NT2/D1 (cell line): ENCODE results near the gene CYP4F3.

ENCODE experiments used
- DNase-seq: peaks from one replicate; pipeline ENCODE4 v3.0.0-alpha.2; 2011; ENCODE audit warnings: low read depth, low spot score
- H3K27me3 ChIP-seq: 2 replicates; pipeline ENCODE4 v1.6.0; 2011; ENCODE audit warnings: mild to moderate bottlenecking; ENCODE audit not compliant: insufficient read length, insufficient read depth
- H3K36me3 ChIP-seq: 2 replicates; pipeline ENCODE4 v1.6.1; 2011; ENCODE audit warnings: mild to moderate bottlenecking, low read length, mixed read lengths; ENCODE audit not compliant: insufficient read depth, insufficient read length
- H3K4me1 ChIP-seq: 2 replicates; pipeline ENCODE4 v1.5.1; 2011; ENCODE audit not compliant: insufficient read depth, insufficient read length
- H3K4me3 ChIP-seq: 2 replicates; pipeline ENCODE4 v1.5.1; 2011; ENCODE audit warnings: low read depth; ENCODE audit not compliant: insufficient read length
- H3K9ac ChIP-seq: 2 replicates; pipeline ENCODE4 v1.6.0; 2011; ENCODE audit warnings: low read depth; ENCODE audit not compliant: insufficient read length
- H3K9me3 ChIP-seq: 2 replicates; pipeline ENCODE4 v1.5.1; 2011; ENCODE audit warnings: mild to moderate bottlenecking, low read length; ENCODE audit not compliant: insufficient read depth
- SUZ12 ChIP-seq: IDR thresholded peaks from 2 replicates; pipeline ENCODE4 v1.6.1; 2011; ENCODE audit not compliant: insufficient read length, insufficient read depth; ENCODE audit errors: extremely low read depth
- YY1 ChIP-seq: IDR thresholded peaks from 2 replicates; pipeline ENCODE4 v1.6.1; 2011; ENCODE audit not compliant: insufficient read length, insufficient read depth
- ZNF274 ChIP-seq: IDR thresholded peaks from 2 replicates; pipeline ENCODE4 v1.6.1; 2011; ENCODE audit warnings: mild to moderate bottlenecking, low read depth, low read length

CYP4F3 gene

GRCh38 chr19:15652559-15653278 lies 12.0 kb downstream of the CYP4F3 start:
- Histone ChIP-seq H3K9ac (no peak overlapping the region), H3K9me3 (no peaks in the 10 kb centered on the region), H3K4me1 (no peaks in the 10 kb centered on the region), H3K36me3 (no peaks in the 10 kb centered on the region), H3K4me3 (no peak overlapping the region), H3K27me3 (peaks cover 77% of the 10 kb centered on the region)
- no peak for DNase-seq
- no peak for TF ChIP-seq YY1
- no peak for TF ChIP-seq SUZ12
- no peak for TF ChIP-seq ZNF274

- no peaks in the 10 kb centered on the region for H3K36me3 ChIP-seq
- no peaks in the 10 kb centered on the region for H3K9me3 ChIP-seq
- H3K4me1 ChIP-seq, result no peaks in the 10 kb centered on the region
- TF ChIP-seq SUZ12 (no peak), ZNF274 (no peak), YY1 (no peak)
- H3K27me3 ChIP-seq, result peaks cover 49% of the 10 kb centered on the region
- no peak overlapping the region for H3K4me3 ChIP-seq
- H3K9ac ChIP-seq, result no peak overlapping the region
- DNase-seq, result no peak
Measured at GRCh38 chr19:15656467-15656866, 15.8 kb downstream of the CYP4F3 start.

DNA sequence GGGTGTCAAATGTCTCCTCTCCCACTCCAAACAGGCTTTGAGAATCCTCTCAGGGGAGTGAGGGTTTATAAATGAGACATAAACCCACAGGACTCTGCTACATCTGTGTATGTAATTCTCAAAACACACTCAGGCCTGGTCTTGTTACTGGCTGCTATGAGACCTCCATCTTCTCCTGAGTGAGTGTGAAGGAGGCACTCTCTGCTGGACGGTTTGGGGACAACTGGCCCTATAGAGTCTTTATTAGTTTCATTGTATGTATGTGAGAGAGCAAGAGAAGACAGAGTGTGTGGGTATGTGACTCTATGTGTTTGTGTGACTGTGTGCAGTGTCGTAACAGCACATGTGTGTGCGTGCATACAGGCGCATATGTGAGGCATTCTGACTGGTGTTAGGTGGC lies 22.6 kb downstream of the CYP4F3 start:
- Histone ChIP-seq H3K9ac (no peak overlapping the region), H3K36me3 (no peaks in the 10 kb centered on the region), H3K4me1 (no peaks in the 10 kb centered on the region), H3K9me3 (no peaks in the 10 kb centered on the region), H3K4me3 (no peak overlapping the region), H3K27me3 (peaks cover 47% of the 10 kb centered on the region)
- no peak for TF ChIP-seq SUZ12
- TF ChIP-seq YY1, result no peak
- no peak for TF ChIP-seq ZNF274
- DNase-seq, result no peak

DNA sequence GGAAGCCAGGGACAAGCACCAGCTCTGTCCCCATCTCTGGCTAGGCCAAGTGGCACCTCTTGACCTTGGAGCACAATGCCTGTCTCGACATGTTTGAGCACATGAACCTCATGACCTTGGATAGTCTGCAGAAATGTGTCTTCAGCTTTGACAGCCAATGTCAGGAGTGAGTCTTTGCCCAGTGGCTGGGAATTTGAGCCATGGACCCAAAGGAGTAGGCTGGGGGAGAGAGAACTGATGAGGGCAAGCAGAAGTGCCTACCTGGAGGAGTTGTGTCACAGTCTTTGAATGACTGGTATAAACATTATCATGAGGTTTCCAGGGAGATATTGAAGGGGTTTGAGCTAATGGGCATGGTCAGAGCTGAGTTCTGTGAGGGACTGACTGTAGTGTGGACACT lies 25.5 kb downstream of the CYP4F3 start:
- no peaks in the 10 kb centered on the region for H3K36me3 ChIP-seq
- no peak overlapping the region for H3K9ac ChIP-seq
- no peaks in the 10 kb centered on the region for H3K4me1 ChIP-seq
- H3K4me3 ChIP-seq, result no peak overlapping the region
- H3K27me3 ChIP-seq, result peaks cover 63% of the 10 kb centered on the region
- no peak for DNase-seq
- no peak for TF ChIP-seq YY1
- no peak for TF ChIP-seq ZNF274
- no peak for TF ChIP-seq SUZ12
- no peaks in the 10 kb centered on the region for H3K9me3 ChIP-seq

DNA sequence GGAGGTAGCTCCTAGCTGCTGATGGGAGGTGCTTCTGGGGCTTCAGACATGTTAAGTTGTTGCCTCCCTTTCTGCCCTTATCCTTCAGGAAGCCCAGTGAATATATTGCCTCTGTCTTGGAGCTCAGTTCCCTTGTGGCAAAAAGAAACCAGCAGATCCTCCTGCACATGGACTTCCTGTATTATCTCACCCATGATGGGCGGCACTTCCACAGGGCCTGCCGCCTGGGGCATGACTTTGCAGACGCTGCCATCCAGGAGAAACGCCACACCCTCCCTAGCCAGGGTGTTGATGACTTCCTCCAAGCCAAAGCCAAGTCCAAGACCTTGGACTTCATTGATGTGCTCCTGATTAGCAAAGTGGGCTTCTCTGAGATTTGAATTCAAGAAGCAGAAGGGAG lies 26.2 kb downstream of the CYP4F3 start:
- peaks cover 63% of the 10 kb centered on the region for H3K27me3 ChIP-seq
- no peak overlapping the region for H3K9ac ChIP-seq
- H3K4me3 ChIP-seq, result no peak overlapping the region
- TF ChIP-seq YY1 (no peak), SUZ12 (no peak), ZNF274 (no peak)
- H3K36me3 ChIP-seq, result no peaks in the 10 kb centered on the region
- DNase-seq, result no peak
- H3K4me1 ChIP-seq, result no peaks in the 10 kb centered on the region
- H3K9me3 ChIP-seq, result no peaks in the 10 kb centered on the region

DNA sequence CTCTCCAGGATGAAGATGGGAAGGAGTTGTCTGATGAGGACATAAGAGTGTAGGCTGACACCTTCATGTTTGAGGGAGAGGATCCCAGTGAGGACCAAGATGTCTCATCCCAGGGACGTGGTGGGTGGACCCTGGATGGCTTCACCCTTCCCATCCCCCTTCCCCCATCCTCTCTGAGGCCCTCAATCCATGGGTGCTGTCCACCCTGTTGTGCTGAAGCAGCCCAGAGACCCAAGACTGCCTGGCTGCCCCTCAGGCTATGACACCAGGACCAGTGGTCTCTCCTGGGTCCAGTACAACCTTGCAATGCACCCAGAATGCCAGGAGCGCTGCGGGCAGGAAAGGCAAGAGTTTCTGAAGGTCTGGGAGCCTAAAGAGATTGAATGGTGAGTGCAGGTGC lies 28.7 kb downstream of the CYP4F3 start:
- no peaks in the 10 kb centered on the region for H3K36me3 ChIP-seq
- H3K4me1 ChIP-seq, result no peaks in the 10 kb centered on the region
- no peak overlapping the region for H3K4me3 ChIP-seq
- no peaks in the 10 kb centered on the region for H3K9me3 ChIP-seq
- no peak for DNase-seq
- H3K9ac ChIP-seq, result no peak overlapping the region
- TF ChIP-seq ZNF274 (no peak), SUZ12 (no peak), YY1 (no peak)
- H3K27me3 ChIP-seq, result peaks cover 52% of the 10 kb centered on the region

GRCh38 chr19:15669891-15670290 lies 29.2 kb downstream of the CYP4F3 start:
- H3K4me3 ChIP-seq, result no peak overlapping the region
- no peaks in the 10 kb centered on the region for H3K4me1 ChIP-seq
- H3K27me3 ChIP-seq, result peaks cover 51% of the 10 kb centered on the region
- no peak for DNase-seq
- TF ChIP-seq SUZ12 (no peak), YY1 (no peak), ZNF274 (no peak)
- H3K9me3 ChIP-seq, result no peaks in the 10 kb centered on the region
- no peaks in the 10 kb centered on the region for H3K36me3 ChIP-seq
- H3K9ac ChIP-seq, result no peak overlapping the region
